ENCODE measurements around the gene TRIM66. TPM values are rescaled to one million over a fixed set of nuclear protein-coding genes. Genes with fewer than 3 reads are reported as not detected.

TRIM66 gene
- 2.7 and 3.2 TPM in 2 replicates for total RNA-seq

GRCh38 chr11:8682303-8683114 lies at the start of gene TRIM66, which contains the start of gene RPL27A:
Gene TRIM66, minus strand, starts transcription at chr11:8682665. Its CDS starts 10,391 bp downstream, at chr11:8672274.
Gene RPL27A, plus strand, starts transcription at chr11:8682792. Its CDS starts 22 bp downstream, at chr11:8682814.

GRCh38 chr11:8593935-8594909 lies 88.2 kb downstream of the TRIM66 start, which contains the start of gene STK33:
Gene STK33, minus strand, starts transcription at chr11:8594228. Its CDS starts 119,323 bp downstream, at chr11:8474905.

Other genes starting within 250 kb of the TRIM66 start
- 5.3 and 5.8 TPM in 2 replicates for gene STK33, start 88.4 kb downstream of the TRIM66 start, total RNA-seq
- gene RPL27A, start 127 bp upstream of the TRIM66 start, total RNA-seq = 907 and 1,102 TPM in 2 replicates
- gene AKIP1, start 228.5 kb upstream of the TRIM66 start, total RNA-seq = 78.7 and 83.3 TPM in 2 replicates

Data from myometrial cell (primary cell).